ENCODE results near the gene CLDN6.

Gene CLDN6

DNA sequence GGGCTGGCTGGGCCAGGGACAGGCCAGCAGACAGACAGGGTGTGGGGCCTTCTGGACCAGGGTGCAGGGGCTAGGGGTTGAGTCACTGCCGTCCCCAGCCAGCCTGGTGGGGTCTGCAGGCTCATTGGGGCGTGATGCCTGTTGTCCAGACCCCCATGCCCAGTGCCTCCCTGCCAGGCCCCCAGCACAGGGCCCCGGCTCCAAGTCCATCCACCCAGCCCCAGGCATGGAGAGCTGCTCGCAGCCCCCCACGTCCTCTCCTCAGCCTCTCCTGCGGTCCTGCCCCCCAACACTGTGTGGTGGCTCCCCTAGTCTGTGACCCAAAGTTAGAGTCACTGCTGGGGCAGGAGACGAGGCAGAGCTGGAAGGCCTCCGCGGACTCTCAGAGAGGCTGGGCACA is 30.7 kb downstream of the CLDN6 start:
- H3K9ac ChIP-seq (ENCODE audit: low read length) = no peak overlapping the region
- peaks cover 16% of the 10 kb centered on the region for H3K4me1 ChIP-seq (ENCODE audit: insufficient read depth, low read length, severe bottlenecking)
- H3K36me3 ChIP-seq (ENCODE audit: insufficient read depth, low read length) = no peaks in the 10 kb centered on the region
- H4K20me1 ChIP-seq (ENCODE audit: insufficient read depth, low read length) = no peaks in the 10 kb centered on the region
- no peaks in the 10 kb centered on the region for H3K9me3 ChIP-seq (ENCODE audit: low read length)
- peaks cover 3% of the 10 kb centered on the region; the same call in 1 of the 2 replicates for H3K27me3 ChIP-seq (ENCODE audit: insufficient read depth, low read length)
- TF ChIP-seq, protein P1, sequence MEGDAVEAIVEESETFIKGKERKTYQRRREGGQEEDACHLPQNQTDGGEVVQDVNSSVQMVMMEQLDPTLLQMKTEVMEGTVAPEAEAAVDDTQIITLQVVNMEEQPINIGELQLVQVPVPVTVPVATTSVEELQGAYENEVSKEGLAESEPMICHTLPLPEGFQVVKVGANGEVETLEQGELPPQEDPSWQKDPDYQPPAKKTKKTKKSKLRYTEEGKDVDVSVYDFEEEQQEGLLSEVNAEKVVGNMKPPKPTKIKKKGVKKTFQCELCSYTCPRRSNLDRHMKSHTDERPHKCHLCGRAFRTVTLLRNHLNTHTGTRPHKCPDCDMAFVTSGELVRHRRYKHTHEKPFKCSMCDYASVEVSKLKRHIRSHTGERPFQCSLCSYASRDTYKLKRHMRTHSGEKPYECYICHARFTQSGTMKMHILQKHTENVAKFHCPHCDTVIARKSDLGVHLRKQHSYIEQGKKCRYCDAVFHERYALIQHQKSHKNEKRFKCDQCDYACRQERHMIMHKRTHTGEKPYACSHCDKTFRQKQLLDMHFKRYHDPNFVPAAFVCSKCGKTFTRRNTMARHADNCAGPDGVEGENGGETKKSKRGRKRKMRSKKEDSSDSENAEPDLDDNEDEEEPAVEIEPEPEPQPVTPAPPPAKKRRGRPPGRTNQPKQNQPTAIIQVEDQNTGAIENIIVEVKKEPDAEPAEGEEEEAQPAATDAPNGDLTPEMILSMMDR (IDR thresholded peaks at IDR 0.05; ENCODE audit: low read length) = no peak
- TF ChIP-seq EZH2 (IDR thresholded peaks at IDR 0.05; ENCODE audit: borderline replicate concordance, low read length) = no peak
- no peak overlapping the region for H2AFZ ChIP-seq (ENCODE audit: low read length)
- H3K4me2 ChIP-seq (ENCODE audit: low read length) = no peak overlapping the region
- H3K79me2 ChIP-seq (ENCODE audit: insufficient read depth, low read length) = no peaks in the 10 kb centered on the region
- H3F3A ChIP-seq (ENCODE audit: insufficient read depth, low read length) = no peaks in the 10 kb centered on the region
- no peak overlapping the region for H3K27ac ChIP-seq (ENCODE audit: low read depth, low read length, poor library complexity, severe bottlenecking)
- H3K9me2 ChIP-seq (ENCODE audit: low read depth, low read length) = no peaks in the 10 kb centered on the region
- no peak overlapping the region for H3K4me3 ChIP-seq (ENCODE audit: low read depth, low read length, poor library complexity, severe bottlenecking)

DNA sequence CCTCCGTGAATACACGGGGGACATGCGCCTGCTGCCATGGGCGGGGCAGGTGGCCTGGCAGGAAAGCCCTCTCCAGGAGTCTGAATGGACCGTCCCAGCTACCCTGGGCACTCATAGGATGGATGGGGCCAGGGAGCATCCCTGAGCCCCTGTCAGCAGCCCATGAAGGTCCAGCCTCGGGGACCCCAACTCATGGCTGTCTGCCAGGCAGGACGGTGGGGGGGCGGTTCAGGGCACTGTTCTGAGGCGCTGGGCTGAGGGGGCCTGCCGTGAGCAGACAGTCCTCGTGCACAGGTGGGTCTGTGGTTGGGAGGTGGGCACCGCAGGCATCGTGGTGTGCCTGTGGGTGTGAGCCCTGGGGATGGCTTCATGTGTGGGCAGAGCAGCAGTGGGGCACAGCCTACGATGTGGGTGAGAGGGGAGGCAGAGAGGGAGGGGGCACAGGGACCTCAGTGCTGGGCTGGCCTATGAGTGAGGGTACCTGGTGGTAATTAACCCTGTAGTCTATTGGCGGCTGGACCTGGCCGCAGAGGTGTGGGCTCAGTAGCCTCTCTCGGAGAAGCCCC is 31.3 kb downstream of the CLDN6 start:
- TF ChIP-seq EZH2 (IDR thresholded peaks at IDR 0.05; ENCODE audit: borderline replicate concordance, low read length) = no peak
- TF ChIP-seq, protein P1 (IDR thresholded peaks at IDR 0.05; ENCODE audit: low read length) = no peak
- no peak overlapping the region for H3K4me2 ChIP-seq (ENCODE audit: low read length)
- H3K27ac ChIP-seq (ENCODE audit: low read depth, low read length, poor library complexity, severe bottlenecking) = no peak overlapping the region
- no peak overlapping the region for H2AFZ ChIP-seq (ENCODE audit: low read length)
- H3K27me3 ChIP-seq (ENCODE audit: insufficient read depth, low read length) = peaks cover 3% of the 10 kb centered on the region; the same call in 1 of the 2 replicates
- no peaks in the 10 kb centered on the region for H3K36me3 ChIP-seq (ENCODE audit: insufficient read depth, low read length)
- H4K20me1 ChIP-seq (ENCODE audit: insufficient read depth, low read length) = no peaks in the 10 kb centered on the region
- no peak overlapping the region for H3K4me3 ChIP-seq (ENCODE audit: low read depth, low read length, poor library complexity, severe bottlenecking)
- no peaks in the 10 kb centered on the region for H3K79me2 ChIP-seq (ENCODE audit: insufficient read depth, low read length)
- H3K9me2 ChIP-seq (ENCODE audit: low read depth, low read length) = no peaks in the 10 kb centered on the region
- H3K4me1 ChIP-seq (ENCODE audit: insufficient read depth, low read length, severe bottlenecking) = peaks cover 16% of the 10 kb centered on the region
- H3K9me3 ChIP-seq (ENCODE audit: low read length) = no peaks in the 10 kb centered on the region
- no peaks in the 10 kb centered on the region for H3F3A ChIP-seq (ENCODE audit: insufficient read depth, low read length)
- H3K9ac ChIP-seq (ENCODE audit: low read length) = no peak overlapping the region

DNA sequence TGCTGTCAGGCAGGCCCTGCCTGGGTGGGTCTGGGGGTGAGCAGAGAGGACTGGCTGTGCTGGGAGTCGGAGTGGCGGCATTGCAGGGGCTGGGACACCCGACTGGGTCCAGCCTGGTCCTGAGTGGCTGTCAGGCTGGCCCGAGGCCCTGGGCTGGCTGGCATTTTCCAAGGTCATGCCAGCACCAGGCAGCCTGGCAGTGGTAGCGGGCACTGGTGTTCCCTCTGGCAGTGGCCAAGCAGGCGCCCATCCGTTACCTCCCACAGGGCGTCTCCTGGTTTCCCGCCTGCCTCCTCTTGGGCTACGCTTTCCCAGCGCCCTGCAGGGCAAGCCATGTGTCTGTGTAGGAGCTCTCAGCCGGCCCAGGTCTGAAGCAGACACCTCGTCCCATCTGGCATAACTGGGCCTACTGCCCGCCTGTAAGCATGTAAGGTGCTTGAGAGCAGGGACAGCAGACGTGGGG is 32.1 kb downstream of the CLDN6 start:
- H2AFZ ChIP-seq (ENCODE audit: low read length) = no peak overlapping the region
- TF ChIP-seq EZH2 (IDR thresholded peaks at IDR 0.05; ENCODE audit: borderline replicate concordance, low read length) = no peak
- TF ChIP-seq, protein P1 (IDR thresholded peaks at IDR 0.05; ENCODE audit: low read length) = no peak
- H3K36me3 ChIP-seq (ENCODE audit: insufficient read depth, low read length) = no peaks in the 10 kb centered on the region
- no peak overlapping the region for H3K4me3 ChIP-seq (ENCODE audit: low read depth, low read length, poor library complexity, severe bottlenecking)
- no peak overlapping the region for H3K4me2 ChIP-seq (ENCODE audit: low read length)
- no peaks in the 10 kb centered on the region for H4K20me1 ChIP-seq (ENCODE audit: insufficient read depth, low read length)
- no peak overlapping the region for H3K9ac ChIP-seq (ENCODE audit: low read length)
- no peaks in the 10 kb centered on the region for H3K9me3 ChIP-seq (ENCODE audit: low read length)
- peaks cover 3% of the 10 kb centered on the region; the same call in 1 of the 2 replicates for H3K27me3 ChIP-seq (ENCODE audit: insufficient read depth, low read length)
- H3F3A ChIP-seq (ENCODE audit: insufficient read depth, low read length) = no peaks in the 10 kb centered on the region
- no peak overlapping the region for H3K27ac ChIP-seq (ENCODE audit: low read depth, low read length, poor library complexity, severe bottlenecking)
- peaks cover 20% of the 10 kb centered on the region for H3K4me1 ChIP-seq (ENCODE audit: insufficient read depth, low read length, severe bottlenecking)
- no peaks in the 10 kb centered on the region for H3K79me2 ChIP-seq (ENCODE audit: insufficient read depth, low read length)
- H3K9me2 ChIP-seq (ENCODE audit: low read depth, low read length) = no peaks in the 10 kb centered on the region

All from OCI-LY1 (cell line).